GM12878 (cell line): ENCODE results near the gene ZNF214. TPM values are rescaled to one million over a fixed set of nuclear protein-coding genes. Genes with fewer than 3 reads are reported as not detected.

ENCODE experiments used
- FOXK2 ChIP-seq: fragments of 450-650 bp; IDR thresholded peaks from 2 replicates; pipeline ENCODE4 v1.6.1; 2017; ENCODE audit warnings: mild to moderate bottlenecking, moderate library complexity
- GABPA ChIP-seq: IDR thresholded peaks from 2 replicates; pipeline ENCODE4 v1.6.1; 2014; ENCODE audit warnings: antibody characterized with exemption, low read depth, mild to moderate bottlenecking, inconsistent platforms
- IKZF1 ChIP-seq: fragments of 450-650 bp; conservative IDR thresholded peaks from 2 replicates; pipeline ENCODE4 v1.6.1; 2017; ENCODE audit warnings: antibody characterized with exemption, mild to moderate bottlenecking
- IRF3 ChIP-seq: fragments of 450-650 bp; IDR thresholded peaks from 2 replicates; pipeline ENCODE4 v1.6.1; 2014; ENCODE audit warnings: mild to moderate bottlenecking
- LARP7 ChIP-seq: fragments of 450-650 bp; IDR thresholded peaks from 2 replicates; pipeline ENCODE4 v1.6.1; 2017; ENCODE audit warnings: mild to moderate bottlenecking
- MEF2A ChIP-seq: IDR thresholded peaks from 2 replicates; pipeline ENCODE4 v1.6.1; 2011; ENCODE audit warnings: low read depth, mild to moderate bottlenecking, low read length, moderate library complexity; ENCODE audit not compliant: insufficient read depth
- MTA2 ChIP-seq: fragments of 450-650 bp; IDR thresholded peaks from 2 replicates; pipeline ENCODE4 v1.6.1; 2016; ENCODE audit warnings: low read depth, mild to moderate bottlenecking, moderate library complexity
- SMAD1 ChIP-seq: fragments of 450-650 bp; IDR thresholded peaks from 2 replicates; pipeline ENCODE4 v1.6.1; 2018; ENCODE audit warnings: mild to moderate bottlenecking, low read depth; ENCODE audit not compliant: partially characterized antibody
- TARDBP ChIP-seq: IDR thresholded peaks from 2 replicates; pipeline ENCODE4 v1.6.1; 2016; ENCODE audit warnings: borderline replicate concordance
- TCF7 ChIP-seq: IDR thresholded peaks from 2 replicates; pipeline ENCODE4 v1.6.1; 2014; ENCODE audit warnings: antibody characterized with exemption, borderline replicate concordance
- YBX1 ChIP-seq: fragments of 450-650 bp; IDR thresholded peaks from 2 replicates; pipeline ENCODE4 v1.6.1; 2016; ENCODE audit warnings: antibody characterized with exemption
- polyA plus RNA-seq, 11 experiments: library from polyadenylated mRNA; depleted of rRNA in 4 of 11; unstranded in 6 of 11; stranded (reverse) in 5 of 11; fragments of >200 nt; fragmentation: Nextera tagmentation in 4 of 11; fragmentation: Illumina TruSeq in 1 of 11; extraction: Ambion mirVana in 4 of 11; extraction: Trizol in 1 of 11; gene quantifications; 1 replicate in 1 of 11; 2 replicates in 10 of 11; pipeline versions ENCODE4 v1.2.1 to v1.2.3, GENCODE V29; 2011 to 2016; ENCODE audit warnings: inconsistent platforms in 2 of 11, missing spikeins in 2 of 11, low read depth in 1 of 11
- total RNA-seq, 4 experiments: library from RNA; depleted of rRNA in 3 of 4; stranded (reverse); fragments of >200 nt in 3 of 4; fragmentation: Illumina TruSeq in 1 of 4; extraction: Trizol in 1 of 4; gene quantifications; 2 replicates each; pipeline versions ENCODE4 v1.2.1 to v1.2.3, GENCODE V29; 2013 to 2021
- TF ChIP-seq, protein P1 (sequence below): fragments of 450-650 bp; formaldehyde crosslinking; IDR thresholded peaks from 2 replicates; pipeline ENCODE4 v1.5.0; 2022; ENCODE audit warnings: mild to moderate bottlenecking, missing genetic modification characterization
- TF ChIP-seq, protein P2 (sequence below): fragments of 450-650 bp; IDR thresholded peaks from 2 replicates; pipeline ENCODE4 v1.6.1; 2017; ENCODE audit warnings: mild to moderate bottlenecking, low read depth, inconsistent platforms; ENCODE audit not compliant: poor library complexity, severe bottlenecking

The ZNF214 gene
- total and polyA plus RNA-seq, 10 of the 15 experiments (the other 5 are each of a cell fraction or from before 2014, with no cell fraction given), result 0.18 TPM; not detected in 9

DNA sequence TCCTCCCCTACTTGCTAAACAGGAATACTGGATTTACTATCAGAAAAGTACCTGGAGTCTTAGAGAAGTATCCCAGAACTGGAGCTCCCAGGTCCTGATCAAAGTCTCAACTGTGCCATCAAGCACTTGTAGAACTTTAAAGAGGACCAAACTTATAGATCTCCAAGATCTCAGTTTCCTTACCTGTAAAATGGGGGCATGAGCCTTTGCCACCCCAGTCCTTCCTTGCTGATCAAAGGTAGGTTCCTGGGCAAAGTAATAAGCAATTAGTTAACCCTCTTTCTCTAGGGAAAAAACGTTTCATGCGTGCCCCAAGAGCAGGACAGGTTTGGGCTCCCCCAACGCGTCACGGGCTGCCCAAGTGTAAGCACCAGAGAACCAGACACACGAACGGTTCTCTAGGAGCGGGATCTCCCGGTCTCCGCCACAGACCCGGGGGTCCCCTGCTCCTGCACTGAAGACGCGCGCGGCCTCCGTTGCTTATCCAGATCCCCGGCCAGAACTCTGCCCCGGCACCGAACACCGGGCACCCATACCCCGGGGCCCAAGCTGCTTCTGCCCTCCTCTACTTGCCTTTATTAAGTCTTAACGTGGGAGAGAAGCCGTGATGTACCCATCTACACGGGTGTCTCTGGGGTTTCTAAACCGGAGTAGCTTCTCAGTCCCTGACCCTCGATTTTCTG, 505 bp downstream of the ZNF214 start (continued):
- TF ChIP-seq, protein P1, sequence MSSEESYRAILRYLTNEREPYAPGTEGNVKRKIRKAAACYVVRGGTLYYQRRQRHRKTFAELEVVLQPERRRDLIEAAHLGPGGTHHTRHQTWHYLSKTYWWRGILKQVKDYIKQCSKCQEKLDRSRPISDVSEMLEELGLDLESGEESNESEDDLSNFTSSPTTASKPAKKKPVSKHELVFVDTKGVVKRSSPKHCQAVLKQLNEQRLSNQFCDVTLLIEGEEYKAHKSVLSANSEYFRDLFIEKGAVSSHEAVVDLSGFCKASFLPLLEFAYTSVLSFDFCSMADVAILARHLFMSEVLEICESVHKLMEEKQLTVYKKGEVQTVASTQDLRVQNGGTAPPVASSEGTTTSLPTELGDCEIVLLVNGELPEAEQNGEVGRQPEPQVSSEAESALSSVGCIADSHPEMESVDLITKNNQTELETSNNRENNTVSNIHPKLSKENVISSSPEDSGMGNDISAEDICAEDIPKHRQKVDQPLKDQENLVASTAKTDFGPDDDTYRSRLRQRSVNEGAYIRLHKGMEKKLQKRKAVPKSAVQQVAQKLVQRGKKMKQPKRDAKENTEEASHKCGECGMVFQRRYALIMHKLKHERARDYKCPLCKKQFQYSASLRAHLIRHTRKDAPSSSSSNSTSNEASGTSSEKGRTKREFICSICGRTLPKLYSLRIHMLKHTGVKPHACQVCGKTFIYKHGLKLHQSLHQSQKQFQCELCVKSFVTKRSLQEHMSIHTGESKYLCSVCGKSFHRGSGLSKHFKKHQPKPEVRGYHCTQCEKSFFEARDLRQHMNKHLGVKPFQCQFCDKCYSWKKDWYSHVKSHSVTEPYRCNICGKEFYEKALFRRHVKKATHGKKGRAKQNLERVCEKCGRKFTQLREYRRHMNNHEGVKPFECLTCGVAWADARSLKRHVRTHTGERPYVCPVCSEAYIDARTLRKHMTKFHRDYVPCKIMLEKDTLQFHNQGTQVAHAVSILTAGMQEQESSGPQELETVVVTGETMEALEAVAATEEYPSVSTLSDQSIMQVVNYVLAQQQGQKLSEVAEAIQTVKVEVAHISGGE (CRISPR knock-in tag), result no peak
- TF ChIP-seq FOXK2 (no peak), IRF3 (no peak), SMAD1 (no peak), LARP7 (no peak), MEF2A (no peak), MTA2 (no peak), YBX1 (no peak), IKZF1 (no peak), TCF7 (no peak), TARDBP (no peak), GABPA (no peak)
- TF ChIP-seq, protein P2, sequence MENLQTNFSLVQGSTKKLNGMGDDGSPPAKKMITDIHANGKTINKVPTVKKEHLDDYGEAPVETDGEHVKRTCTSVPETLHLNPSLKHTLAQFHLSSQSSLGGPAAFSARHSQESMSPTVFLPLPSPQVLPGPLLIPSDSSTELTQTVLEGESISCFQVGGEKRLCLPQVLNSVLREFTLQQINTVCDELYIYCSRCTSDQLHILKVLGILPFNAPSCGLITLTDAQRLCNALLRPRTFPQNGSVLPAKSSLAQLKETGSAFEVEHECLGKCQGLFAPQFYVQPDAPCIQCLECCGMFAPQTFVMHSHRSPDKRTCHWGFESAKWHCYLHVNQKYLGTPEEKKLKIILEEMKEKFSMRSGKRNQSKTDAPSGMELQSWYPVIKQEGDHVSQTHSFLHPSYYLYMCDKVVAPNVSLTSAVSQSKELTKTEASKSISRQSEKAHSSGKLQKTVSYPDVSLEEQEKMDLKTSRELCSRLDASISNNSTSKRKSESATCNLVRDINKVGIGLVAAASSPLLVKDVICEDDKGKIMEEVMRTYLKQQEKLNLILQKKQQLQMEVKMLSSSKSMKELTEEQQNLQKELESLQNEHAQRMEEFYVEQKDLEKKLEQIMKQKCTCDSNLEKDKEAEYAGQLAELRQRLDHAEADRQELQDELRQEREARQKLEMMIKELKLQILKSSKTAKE, result no peak
- TF ChIP-seq, all 136 proteins: peak for 0
